Amniotic stem cell (primary cell): Measurements from ENCODE around the gene ZSCAN2.
"Not testable (repeated sequence)": the region's sequence is repeated elsewhere in the genome, so short reads cannot be mapped to it uniquely, and the experiment has no call there.

Experiments
- DNase-seq: peaks from one replicate; lab custom pipeline; 2025; lab: John Stamatoyannopoulos, UW

Gene ZSCAN2

GRCh38 chr15:84641871-84642270, 41.1 kb downstream of the ZSCAN2 start:
- not testable (repeated sequence) for DNase-seq

GRCh38 chr15:84642640-84643039, 41.8 kb downstream of the ZSCAN2 start:
- not testable (repeated sequence) for DNase-seq

GRCh38 chr15:84643838-84644237, 43.0 kb downstream of the ZSCAN2 start:
- DNase-seq = no peak

- DNase-seq = no peak
Measured at GRCh38 chr15:84645496-84645895, 44.7 kb downstream of the ZSCAN2 start.

- DNase-seq = no peak
Measured at GRCh38 chr15:84645997-84646396, 45.2 kb downstream of the ZSCAN2 start.

GRCh38 chr15:84647726-84648125, 46.9 kb downstream of the ZSCAN2 start:
- no peak for DNase-seq

GRCh38 chr15:84648539-84648938, 47.7 kb downstream of the ZSCAN2 start:
- no peak for DNase-seq

- no peak for DNase-seq
Measured at GRCh38 chr15:84649706-84650105, 48.9 kb downstream of the ZSCAN2 start.

GRCh38 chr15:84653584-84653909, 52.7 kb downstream of the ZSCAN2 start:
- DNase-seq = no peak

GRCh38 chr15:84653910-84654688, 53.3 kb downstream of the ZSCAN2 start, which contains the start of gene WDR73:
WDR73 (minus strand) TSS chr15:84654283; CDS start chr15:84654274, 9 bp downstream.
- peak; percentile 88 for DNase-seq

- DNase-seq = peak; percentile 62
Measured at GRCh38 chr15:84654689-84655453, 54.1 kb downstream of the ZSCAN2 start.

GRCh38 chr15:84656972-84657371, 56.2 kb downstream of the ZSCAN2 start:
- DNase-seq = no peak

- DNase-seq = no peak
Measured at GRCh38 chr15:84657748-84658079, 56.9 kb downstream of the ZSCAN2 start.

- peak; percentile 56 for DNase-seq
Measured at GRCh38 chr15:84658080-84658787, 57.4 kb downstream of the ZSCAN2 start, which contains the start of gene NMB. NMB (minus strand) TSS chr15:84658199; CDS start chr15:84658152, 47 bp downstream.

GRCh38 chr15:84658788-84659411, 58.1 kb downstream of the ZSCAN2 start:
- no peak for DNase-seq

GRCh38 chr15:84659904-84660781, 59.3 kb downstream of the ZSCAN2 start:
- no peak for DNase-seq

GRCh38 chr15:84661001-84661400, 60.2 kb downstream of the ZSCAN2 start:
- DNase-seq = no peak

- no peak for DNase-seq
Measured at GRCh38 chr15:84666373-84666772, 65.6 kb downstream of the ZSCAN2 start.

- no peak for DNase-seq
Measured at GRCh38 chr15:84668221-84668982, 67.6 kb downstream of the ZSCAN2 start.

GRCh38 chr15:84669726-84670125, 68.9 kb downstream of the ZSCAN2 start:
- DNase-seq = no peak
